H9 (cell line): Measurements from ENCODE around the gene CTSE. TPM values are rescaled to one million over a fixed set of nuclear protein-coding genes. Genes with fewer than 3 reads are reported as not detected.

Experiments used
- DNase-seq: peaks from one replicate; pipeline ENCODE4 v3.0.0-alpha.2; 2017
- H2AFZ ChIP-seq: one replicate; pipeline ENCODE4 v1.6.1; 2013; ENCODE audit warnings: mild to moderate bottlenecking, low read length, control low read depth, moderate library complexity
- H2AK5ac ChIP-seq: 2 replicates; pipeline ENCODE4 v1.6.1; 2013; ENCODE audit warnings: low read length, control low read depth, mixed read lengths; ENCODE audit not compliant: insufficient read length
- H2BK120ac ChIP-seq: one replicate; pipeline ENCODE4 v1.6.1; 2013; ENCODE audit warnings: low read depth, mild to moderate bottlenecking, low read length, control low read depth, inconsistent platforms; ENCODE audit not compliant: poor library complexity, severe bottlenecking
- H2BK12ac ChIP-seq: 2 replicates; pipeline ENCODE4 v1.6.1; 2013; ENCODE audit warnings: low read length, control low read depth, mixed read lengths, low read depth; ENCODE audit not compliant: insufficient read length
- H2BK15ac ChIP-seq: 2 replicates; pipeline ENCODE4 v1.6.1; 2013; ENCODE audit warnings: low read depth, low read length, control low read depth
- H2BK20ac ChIP-seq: one replicate; pipeline ENCODE4 v1.6.1; 2013; ENCODE audit warnings: low read depth, mild to moderate bottlenecking, low read length, control low read depth, inconsistent platforms; ENCODE audit not compliant: poor library complexity, severe bottlenecking
- H2BK5ac ChIP-seq: 2 replicates; pipeline ENCODE4 v1.6.1; 2013; ENCODE audit warnings: low read length, control low read depth, mixed read lengths; ENCODE audit not compliant: insufficient read length
- H3K14ac ChIP-seq: 2 replicates; pipeline ENCODE4 v1.6.1; 2013; ENCODE audit warnings: low read length, control low read depth; ENCODE audit not compliant: insufficient read depth
- H3K18ac ChIP-seq: 2 replicates; pipeline ENCODE4 v1.6.1; 2013; ENCODE audit warnings: low read depth, mild to moderate bottlenecking, mixed read lengths, low read length, control low read depth; ENCODE audit not compliant: insufficient read length
- H3K23ac ChIP-seq: 2 replicates; pipeline ENCODE4 v1.6.1; 2013; ENCODE audit warnings: low read length, control low read depth, mixed read lengths, low read depth; ENCODE audit not compliant: insufficient read length
- H3K23me2 ChIP-seq: 2 replicates; pipeline ENCODE4 v1.6.1; 2013; ENCODE audit warnings: low read depth, mild to moderate bottlenecking, mixed read lengths, low read length, control low read depth; ENCODE audit not compliant: insufficient read length, poor library complexity, severe bottlenecking
- H3K27ac ChIP-seq: 2 replicates; pipeline ENCODE4 v1.5.1; 2013; ENCODE audit warnings: low read length, control low read depth, mixed read lengths, low read depth; ENCODE audit not compliant: insufficient read length
- H3K27me3 ChIP-seq: 2 replicates; pipeline ENCODE4 v1.6.1; 2013; ENCODE audit warnings: low read length, control low read depth, inconsistent platforms; ENCODE audit not compliant: insufficient read depth
- H3K4ac ChIP-seq: 2 replicates; pipeline ENCODE4 v1.6.1; 2013; ENCODE audit warnings: low read depth, mild to moderate bottlenecking, control low read depth, inconsistent platforms, low read length, moderate library complexity
- H3K4me1 ChIP-seq: 2 replicates; pipeline ENCODE4 v1.6.1; 2013; ENCODE audit warnings: low read length, control low read depth, inconsistent platforms; ENCODE audit not compliant: insufficient read depth
- H3K4me2 ChIP-seq: 2 replicates; pipeline ENCODE4 v1.6.1; 2013; ENCODE audit warnings: low read length, control low read depth, mixed read lengths; ENCODE audit not compliant: insufficient read length, insufficient read depth
- H3K56ac ChIP-seq: 2 replicates; pipeline ENCODE4 v1.6.1; 2013; ENCODE audit warnings: low read depth, mild to moderate bottlenecking, mixed read lengths, low read length, control low read depth; ENCODE audit not compliant: insufficient read length
- H3K79me1 ChIP-seq: 2 replicates; pipeline ENCODE4 v1.6.1; 2013; ENCODE audit warnings: low read depth, mild to moderate bottlenecking, moderate library complexity, low read length, control low read depth, inconsistent platforms; ENCODE audit not compliant: insufficient read depth, poor library complexity, severe bottlenecking
- H3K79me2 ChIP-seq: 2 replicates; pipeline ENCODE4 v1.6.1; 2013; ENCODE audit warnings: low read length, control low read depth, inconsistent platforms; ENCODE audit not compliant: insufficient read depth
- H3K9ac ChIP-seq: 2 replicates; pipeline ENCODE4 v1.6.1; 2013; ENCODE audit warnings: low read length, control low read depth, mixed read lengths; ENCODE audit not compliant: insufficient read length; ENCODE audit errors: extremely low read depth
- H3K9me3 ChIP-seq: one replicate; pipeline ENCODE4 v1.6.1; 2013; ENCODE audit warnings: low read depth, low read length, inconsistent platforms; ENCODE audit not compliant: control insufficient read depth
- H3T11ph ChIP-seq: one replicate; pipeline ENCODE4 v1.6.1; 2013; ENCODE audit warnings: mild to moderate bottlenecking, low read length, control low read depth, inconsistent platforms
- H4K20me1 ChIP-seq: one replicate; pipeline ENCODE4 v1.6.1; 2013; ENCODE audit not compliant: control insufficient read depth, insufficient read length, insufficient read depth
- H4K5ac ChIP-seq: 2 replicates; pipeline ENCODE4 v1.6.1; 2013; ENCODE audit warnings: low read depth, mild to moderate bottlenecking, mixed read lengths, low read length, control low read depth; ENCODE audit not compliant: insufficient read length
- H4K8ac ChIP-seq: replicated peaks from 2 replicates; pipeline ENCODE4 v1.6.1; 2013; ENCODE audit warnings: low read length, control low read depth, mixed read lengths, low read depth; ENCODE audit not compliant: insufficient read length
- H4K91ac ChIP-seq: 2 replicates; pipeline ENCODE4 v1.6.1; 2013; ENCODE audit warnings: low read depth, mild to moderate bottlenecking, moderate library complexity, mixed read lengths, low read length, control low read depth; ENCODE audit not compliant: insufficient read length
- H3K27ac Mint-ChIP-seq, 3 experiments: 2 replicates in 2 of 3; 3 replicates in 1 of 3; pipeline ENCODE4 v1.8.0; 2020 to 2021; ENCODE audit warnings: mixed read lengths in 3 of 3, mild to moderate bottlenecking in 1 of 3, moderate library complexity in 1 of 3
- H3K27me3 Mint-ChIP-seq: 2 replicates; pipeline ENCODE4 v1.8.0; 2021; ENCODE audit warnings: low read depth, mild to moderate bottlenecking, moderate library complexity, mixed read lengths
- H3K36me3 Mint-ChIP-seq, 3 experiments: 2 replicates in 2 of 3; 3 replicates in 1 of 3; pipeline ENCODE4 v1.8.0; 2020 to 2021; ENCODE audit warnings: low read depth in 3 of 3, mixed read lengths in 3 of 3; ENCODE audit not compliant: insufficient read depth in 1 of 3
- H3K4me1 Mint-ChIP-seq, 2 experiments: 2 replicates each; pipeline ENCODE4 v1.8.0; 2020; ENCODE audit warnings: mixed read lengths in 2 of 2
- H3K4me3 Mint-ChIP-seq, 2 experiments: 2 replicates in 1 of 2; 3 replicates in 1 of 2; pipeline ENCODE4 v1.8.0; 2020 to 2021; ENCODE audit warnings: mild to moderate bottlenecking in 2 of 2, mixed read lengths in 2 of 2, moderate library complexity in 1 of 2
- H3K9me3 Mint-ChIP-seq, 2 experiments: 2 replicates in 1 of 2; 3 replicates in 1 of 2; pipeline ENCODE4 v1.8.0; 2020; ENCODE audit warnings: mild to moderate bottlenecking in 2 of 2, mixed read lengths in 2 of 2, moderate library complexity in 1 of 2
- CTCF ChIP-seq: fragments of 200-600 bp; sonication (generic); conservative IDR thresholded peaks from 3 replicates; pipeline ENCODE4 v1.8.0; 2021; ENCODE audit warnings: antibody characterized with exemption, mild to moderate bottlenecking
- WGBS: extraction: QIAGEN DNeasy Blood & Tissue Kit; methylation state at CpG from one replicate; pipeline ENCODE4 v1.1.7; 2013; ENCODE audit warnings: missing lambda C conversion rate, low lambda C conversion rate, mixed read lengths; ENCODE audit not compliant: insufficient read length; ENCODE audit errors: extremely low coverage; 5-methylcytosine and 5-hydroxymethylcytosine counted together
- total RNA-seq: library from RNA; stranded (reverse); gene quantifications from 2 replicates; pipeline ENCODE4 v1.2.1, GENCODE V29; 2021

The CTSE gene
- total RNA-seq, 1 experiment from 2014 or later, result not detected

GRCh38 chr1:206002871-206003801 is 20.6 kb downstream of the CTSE start, which contains the start of gene RAB7B:
Gene RAB7B (minus strand): TSS chr1:206003395. CDS start chr1:205994135, 9,260 bp downstream.
- no peak within 1 kb of the TSS for H4K91ac ChIP-seq

More at GRCh38 chr1:206002871-206003801, 20.6 kb downstream of the CTSE start, which contains the start of gene RAB7B:
- Histone ChIP-seq H2BK120ac (no peak within 1 kb of the TSS), H2BK15ac (no peak within 1 kb of the TSS), H4K20me1 (peaks cover 2% of the 10 kb centered on the region), H3K27ac (no peak within 1 kb of the TSS), H3K9ac (no peak within 1 kb of the TSS), H3K79me2 (no peaks in the 10 kb centered on the region), H3T11ph (no peak within 1 kb of the TSS), H2AFZ (no peak within 1 kb of the TSS), H3K79me1 (no peaks in the 10 kb centered on the region), H3K27me3 (no peaks in the 10 kb centered on the region; the same call in 1 of the 2 replicates), H2BK5ac (no peak within 1 kb of the TSS), H3K18ac (no peak within 1 kb of the TSS), H3K4me2 (no peak within 1 kb of the TSS), H3K23me2 (peaks cover 3% of the 10 kb centered on the region), H3K4me1 (no peaks in the 10 kb centered on the region), H3K9me3 (no peaks in the 10 kb centered on the region), H2BK20ac (no peak within 1 kb of the TSS), H3K56ac (no peak within 1 kb of the TSS), H2AK5ac (no peak within 1 kb of the TSS), H3K23ac (no peak within 1 kb of the TSS), H3K4ac (no peak within 1 kb of the TSS), H3K14ac (no peak within 1 kb of the TSS), H4K5ac (peak within 1 kb of the TSS; percentile 2), H2BK12ac (no peak within 1 kb of the TSS), H4K8ac (no peak within 1 kb of the TSS)
- Mint-ChIP-seq H3K27me3 (peaks cover 12% of the 10 kb centered on the region), H3K9me3 (peaks cover 0 to 3% of the 10 kb centered on the region in 2 experiments; a peak in 2 of 5 replicates), H3K36me3 (no peaks in the 10 kb centered on the region; a peak in 2 of 7 replicates), H3K4me3 (no peak within 1 kb of the TSS; a peak in 2 of 5 replicates), H3K4me1 (peaks cover 13 to 28% of the 10 kb centered on the region in 2 experiments), H3K27ac (no peak within 1 kb of the TSS; a peak in 3 of 7 replicates)
- DNase-seq, result peak; percentile 36
- WGBS, result no CpG with 5 or more reads among the region's 12 CpGs
- TF ChIP-seq CTCF, result no peak
